Stimulated activated effector memory CD8-positive, alpha-beta T cell treated with anti-CD3 and anti-CD28 coated beads, Interleukin-12 subunit alpha, Interleukin-12 subunit beta, amount 100 ng/mL, for 72 hours (primary cell): ENCODE measurements around the gene COLGALT1.
"Not testable (repeated sequence)": the region's sequence is repeated elsewhere in the genome, so short reads cannot be mapped to it uniquely, and the experiment has no call there.

Source experiments
- ATAC-seq: fragments of 150-1000 bp; cut with Tn5 transposase; 2 replicates; pipeline ENCODE4 v1.10.0; 2021
- DNase-seq, 2 donors: peaks; one replicate each; pipeline ENCODE4 v3.0.0; 2021 to 2022; ENCODE audit warnings: low spot score in 2 of 2
- H3K27ac Mint-ChIP-seq: one replicate; pipeline ENCODE4 v1.8.0; 2022; ENCODE audit warnings: mild to moderate bottlenecking, mixed read lengths
- H3K36me3 Mint-ChIP-seq: one replicate; pipeline ENCODE4 v1.8.0; 2022; ENCODE audit warnings: mild to moderate bottlenecking, mixed read lengths
- H3K4me1 Mint-ChIP-seq: one replicate; pipeline ENCODE4 v1.8.0; 2022; ENCODE audit warnings: mixed read lengths
- H3K4me3 Mint-ChIP-seq: one replicate; pipeline ENCODE4 v1.8.0; 2022; ENCODE audit warnings: mild to moderate bottlenecking, mixed read lengths
- H3K9me3 Mint-ChIP-seq: one replicate; pipeline ENCODE4 v1.8.0; 2022; ENCODE audit warnings: mixed read lengths

The COLGALT1 gene

GRCh38 chr19:17542793-17543582 is 12.5 kb upstream of the COLGALT1 start:
- H3K4me3 Mint-ChIP-seq: no peak overlapping the region
- peaks cover 29% of the 10 kb centered on the region for H3K4me1 Mint-ChIP-seq
- H3K36me3 Mint-ChIP-seq: peaks cover 10% of the 10 kb centered on the region
- peak overlapping the region; percentile 33 for H3K27ac Mint-ChIP-seq
- ATAC-seq (no peak), DNase-seq (no peak)
- H3K9me3 Mint-ChIP-seq: no peaks in the 10 kb centered on the region

GRCh38 chr19:17543986-17544385 is 11.5 kb upstream of the COLGALT1 start:
- no peak overlapping the region for H3K27ac Mint-ChIP-seq
- no peaks in the 10 kb centered on the region for H3K9me3 Mint-ChIP-seq
- H3K4me3 Mint-ChIP-seq: no peak overlapping the region
- ATAC-seq (no peak), DNase-seq (no peak)
- peaks cover 10% of the 10 kb centered on the region for H3K36me3 Mint-ChIP-seq
- peaks cover 19% of the 10 kb centered on the region for H3K4me1 Mint-ChIP-seq

GRCh38 chr19:17544418-17544817 is 11.0 kb upstream of the COLGALT1 start:
- H3K27ac Mint-ChIP-seq: no peak overlapping the region

GRCh38 chr19:17548145-17548544 is 7.3 kb upstream of the COLGALT1 start:
- Mint-ChIP-seq H3K4me3 (no peak overlapping the region), H3K9me3 (no peaks in the 10 kb centered on the region), H3K4me1 (peaks cover 6% of the 10 kb centered on the region), H3K27ac (no peak overlapping the region), H3K36me3 (peaks cover 10% of the 10 kb centered on the region)
- no peak for ATAC-seq
- no peak for DNase-seq

More at GRCh38 chr19:17544418-17544817, 11.0 kb upstream of the COLGALT1 start:
- no peak for DNase-seq
- no peaks in the 10 kb centered on the region for H3K9me3 Mint-ChIP-seq
- H3K4me3 Mint-ChIP-seq: no peak overlapping the region
- ATAC-seq: no peak
- peaks cover 10% of the 10 kb centered on the region for H3K36me3 Mint-ChIP-seq
- peaks cover 17% of the 10 kb centered on the region for H3K4me1 Mint-ChIP-seq

- ATAC-seq: no peak
- Mint-ChIP-seq H3K9me3 (no peaks in the 10 kb centered on the region), H3K27ac (no peak overlapping the region), H3K36me3 (peaks cover 5% of the 10 kb centered on the region), H3K4me1 (peaks cover 6% of the 10 kb centered on the region), H3K4me3 (no peak overlapping the region)
- no peak for DNase-seq
These were observed 6.2 kb upstream of the COLGALT1 start for GRCh38 chr19:17549085-17549740.

- H3K4me1 Mint-ChIP-seq: peaks cover 4% of the 10 kb centered on the region
- no peak overlapping the region for H3K4me3 Mint-ChIP-seq
- ATAC-seq: no peak
- peaks cover 3% of the 10 kb centered on the region for H3K36me3 Mint-ChIP-seq
- H3K27ac Mint-ChIP-seq: no peak overlapping the region
- H3K9me3 Mint-ChIP-seq: no peaks in the 10 kb centered on the region
- no peak for DNase-seq
These were observed 5.3 kb upstream of the COLGALT1 start for GRCh38 chr19:17550076-17550667.

- H3K27ac Mint-ChIP-seq, H3K9me3 Mint-ChIP-seq, H3K4me3 Mint-ChIP-seq, ATAC-seq, DNase-seq: not testable (repeated sequence)
- peaks cover 11% of the 10 kb centered on the region for H3K4me1 Mint-ChIP-seq
- H3K36me3 Mint-ChIP-seq: peaks cover 22% of the 10 kb centered on the region
These were observed 2.7 kb upstream of the COLGALT1 start for GRCh38 chr19:17552735-17553134.

GRCh38 chr19:17553256-17553655 is 2.2 kb upstream of the COLGALT1 start:
- Mint-ChIP-seq H3K27ac (no peak overlapping the region), H3K9me3 (no peaks in the 10 kb centered on the region), H3K4me1 (peaks cover 11% of the 10 kb centered on the region), H3K36me3 (peaks cover 28% of the 10 kb centered on the region), H3K4me3 (no peak overlapping the region)
- no peak for ATAC-seq
- no peak for DNase-seq

GRCh38 chr19:17554968-17555479 is 425 bp upstream of the COLGALT1 start:
- H3K4me3 Mint-ChIP-seq: peak overlapping the region; percentile 83
- peaks cover 45% of the 10 kb centered on the region for H3K36me3 Mint-ChIP-seq
- no peak overlapping the region for H3K27ac Mint-ChIP-seq
- ATAC-seq: peak; percentile 1
- DNase-seq: no peak
- H3K4me1 Mint-ChIP-seq: peaks cover 20% of the 10 kb centered on the region
- no peaks in the 10 kb centered on the region for H3K9me3 Mint-ChIP-seq

GRCh38 chr19:17555929-17556813 is 722 bp downstream of the COLGALT1 start:
- no peak for ATAC-seq
- DNase-seq: peak in 1 of 2 donors; percentile 78
- peak overlapping the region; percentile 83 for H3K4me3 Mint-ChIP-seq
- no peaks in the 10 kb centered on the region for H3K9me3 Mint-ChIP-seq
- H3K27ac Mint-ChIP-seq: peak overlapping the region; percentile 81
- H3K36me3 Mint-ChIP-seq: peaks cover 57% of the 10 kb centered on the region
- H3K4me1 Mint-ChIP-seq: peaks cover 26% of the 10 kb centered on the region

GRCh38 chr19:17556995-17557394 is 1.5 kb downstream of the COLGALT1 start:
- peaks cover 65% of the 10 kb centered on the region for H3K36me3 Mint-ChIP-seq
- no peak overlapping the region for H3K27ac Mint-ChIP-seq
- H3K4me1 Mint-ChIP-seq: peaks cover 29% of the 10 kb centered on the region
- no peaks in the 10 kb centered on the region for H3K9me3 Mint-ChIP-seq
- H3K4me3 Mint-ChIP-seq: peak overlapping the region; percentile 83
- no peak for ATAC-seq
- DNase-seq: no peak

- Mint-ChIP-seq H3K9me3 (no peaks in the 10 kb centered on the region), H3K4me1 (peaks cover 34% of the 10 kb centered on the region), H3K4me3 (peak overlapping the region; percentile 83), H3K27ac (no peak overlapping the region), H3K36me3 (peaks cover 70% of the 10 kb centered on the region)
- ATAC-seq (no peak), DNase-seq (no peak)
These were observed 2.0 kb downstream of the COLGALT1 start for GRCh38 chr19:17557466-17557865.

- peaks cover 93% of the 10 kb centered on the region for H3K36me3 Mint-ChIP-seq
- H3K4me3 Mint-ChIP-seq: no peak overlapping the region
These were observed 4.8 kb downstream of the COLGALT1 start for GRCh38 chr19:17560205-17560595.

GRCh38 chr19:17562097-17562496 is 6.6 kb downstream of the COLGALT1 start:
- DNase-seq: no peak
- Mint-ChIP-seq H3K9me3 (no peaks in the 10 kb centered on the region), H3K4me3 (no peak overlapping the region), H3K27ac (no peak overlapping the region), H3K36me3 (peaks cover 99% of the 10 kb centered on the region), H3K4me1 (peaks cover 30% of the 10 kb centered on the region)
- no peak for ATAC-seq

More at GRCh38 chr19:17560205-17560595, 4.8 kb downstream of the COLGALT1 start:
- Mint-ChIP-seq H3K4me1 (peaks cover 37% of the 10 kb centered on the region), H3K27ac (peak overlapping the region; percentile 27), H3K9me3 (no peaks in the 10 kb centered on the region)
- ATAC-seq: no peak
- DNase-seq: no peak

GRCh38 chr19:17562561-17562960 is 7.1 kb downstream of the COLGALT1 start:
- H3K27ac Mint-ChIP-seq: no peak overlapping the region

More at GRCh38 chr19:17562561-17562960, 7.1 kb downstream of the COLGALT1 start:
- ATAC-seq: no peak
- peaks cover 26% of the 10 kb centered on the region for H3K4me1 Mint-ChIP-seq
- DNase-seq: no peak
- peaks cover 99% of the 10 kb centered on the region for H3K36me3 Mint-ChIP-seq
- no peaks in the 10 kb centered on the region for H3K9me3 Mint-ChIP-seq
- H3K4me3 Mint-ChIP-seq: no peak overlapping the region
